Neural cell (in vitro differentiated cells): ENCODE data around the gene EN1. TPM values are rescaled to one million over a fixed set of nuclear protein-coding genes. Genes with fewer than 3 reads are reported as not detected.

Experiments
- H2AFZ ChIP-seq: fragments of 200-600, 300-800 bp; sonication (generic), shearing (Covaris generic); 2 replicates; pipeline ENCODE4 v1.6.0; 2014; ENCODE audit warnings: low read depth, mild to moderate bottlenecking, antibody characterized with exemption, low read length, moderate library complexity
- H3F3A ChIP-seq: fragments of 200-600 bp; shearing (Covaris generic); 2 replicates; pipeline ENCODE4 v1.6.1; 2016; ENCODE audit warnings: mild to moderate bottlenecking, moderate library complexity, mixed read lengths, antibody characterized with exemption, low read length; ENCODE audit not compliant: insufficient read depth, poor library complexity, severe bottlenecking
- H3K27ac ChIP-seq: fragments of 200-600, 300-800 bp; sonication (generic), shearing (Covaris generic); 2 replicates; pipeline ENCODE4 v1.5.1; 2014; ENCODE audit warnings: mild to moderate bottlenecking, low read length, moderate library complexity
- H3K27me3 ChIP-seq: fragments of 300-800, 200-600 bp; sonication (generic), shearing (Covaris generic); 2 replicates; pipeline ENCODE4 v1.6.0; 2014; ENCODE audit warnings: mild to moderate bottlenecking, low read depth, low read length, moderate library complexity; ENCODE audit not compliant: insufficient read depth
- H3K36me3 ChIP-seq: fragments of 300-800, 200-600 bp; sonication (generic), shearing (Covaris generic); 2 replicates; pipeline ENCODE4 v1.5.1; 2014; ENCODE audit warnings: mild to moderate bottlenecking, antibody characterized with exemption, low read length, moderate library complexity; ENCODE audit not compliant: insufficient read depth
- H3K4me2 ChIP-seq: fragments of 300-800, 200-600 bp; sonication (generic), shearing (Covaris generic); 2 replicates; pipeline ENCODE4 v1.6.0; 2014; ENCODE audit warnings: mild to moderate bottlenecking, low read length
- H3K4me3 ChIP-seq: fragments of 300-800, 200-600 bp; sonication (generic), shearing (Covaris generic); 2 replicates; pipeline ENCODE4 v1.5.1; 2014; ENCODE audit warnings: mild to moderate bottlenecking, low read length, moderate library complexity
- H3K79me2 ChIP-seq: fragments of 200-600 bp; shearing (Covaris generic); replicated peaks from 2 replicates; pipeline ENCODE4 v1.6.0; 2014; ENCODE audit warnings: mild to moderate bottlenecking, low read length, moderate library complexity; ENCODE audit not compliant: insufficient read depth
- H3K9ac ChIP-seq: fragments of 300-800, 200-600 bp; sonication (generic), shearing (Covaris generic); 2 replicates; pipeline ENCODE4 v1.6.1; 2016; ENCODE audit warnings: mild to moderate bottlenecking, low read length, mixed read lengths
- H3K9me2 ChIP-seq: fragments of 200-600 bp; shearing (Covaris generic); 2 replicates; pipeline ENCODE4 v1.6.1; 2016; ENCODE audit warnings: mild to moderate bottlenecking, low read length, mixed read lengths; ENCODE audit not compliant: insufficient read depth
- H3K9me3 ChIP-seq: fragments of 200-600, 300-800 bp; sonication (generic), shearing (Covaris generic); 2 replicates; pipeline ENCODE4 v1.6.1; 2016; ENCODE audit warnings: mild to moderate bottlenecking, mixed run types, low read length, moderate library complexity, mixed read lengths
- H4K20me1 ChIP-seq: fragments of 200-600 bp; shearing (Covaris generic); 2 replicates; pipeline ENCODE4 v1.6.1; 2016; ENCODE audit warnings: mild to moderate bottlenecking, mixed run types; ENCODE audit not compliant: insufficient read depth
- EP300 ChIP-seq: fragments of 450-650 bp; conservative IDR thresholded peaks from 2 replicates; pipeline ENCODE4 v1.6.1; 2014; ENCODE audit warnings: antibody characterized with exemption, mild to moderate bottlenecking, moderate library complexity; ENCODE audit not compliant: poor library complexity, severe bottlenecking
- EZH2 ChIP-seq: fragments of 200-600, 300-800 bp; shearing (Covaris generic), sonication (generic); IDR thresholded peaks from 2 replicates; pipeline ENCODE4 v1.6.1; 2014; ENCODE audit warnings: antibody characterized with exemption, low read length, borderline replicate concordance, mild to moderate bottlenecking; ENCODE audit not compliant: insufficient read depth, poor library complexity, severe bottlenecking
- MXI1 ChIP-seq: fragments of 450-650 bp; conservative IDR thresholded peaks from 2 replicates; pipeline ENCODE4 v1.6.1; 2014; ENCODE audit warnings: antibody characterized with exemption, mild to moderate bottlenecking; ENCODE audit not compliant: poor library complexity, severe bottlenecking
- POLR2AphosphoS5 ChIP-seq: IDR thresholded peaks from 2 replicates; pipeline ENCODE4 v1.6.1; 2012
- RAD21 ChIP-seq: fragments of 450-650 bp; conservative IDR thresholded peaks from 2 replicates; pipeline ENCODE4 v1.6.1; 2014; ENCODE audit warnings: antibody characterized with exemption, mild to moderate bottlenecking, moderate library complexity
- SMC3 ChIP-seq: fragments of 450-650 bp; conservative IDR thresholded peaks from 2 replicates; pipeline ENCODE4 v1.6.1; 2014; ENCODE audit warnings: antibody characterized with exemption, mild to moderate bottlenecking, moderate library complexity; ENCODE audit not compliant: poor library complexity
- TAF1 ChIP-seq: IDR thresholded peaks from 2 replicates; pipeline ENCODE4 v1.6.1; 2012; ENCODE audit warnings: low read depth
- polyA plus RNA-seq: library from polyadenylated mRNA; depleted of rRNA; stranded (reverse); fragments of >200 nt; gene quantifications from 2 replicates; pipeline ENCODE4 v1.2.3, GENCODE V29; 2014
- TF ChIP-seq, protein P1 (sequence below): fragments of 450-650 bp; IDR thresholded peaks from 2 replicates; pipeline ENCODE4 v1.5.1; 2014; ENCODE audit warnings: antibody characterized with exemption, mild to moderate bottlenecking, moderate library complexity; ENCODE audit not compliant: poor library complexity, severe bottlenecking
- TF ChIP-seq, protein P2 (sequence below): IDR thresholded peaks from 2 replicates; pipeline ENCODE4 v1.6.1; 2012; ENCODE audit warnings: borderline replicate concordance

The EN1 gene
- polyA plus RNA-seq, 1 donor from 2014 or later = not detected

DNA sequence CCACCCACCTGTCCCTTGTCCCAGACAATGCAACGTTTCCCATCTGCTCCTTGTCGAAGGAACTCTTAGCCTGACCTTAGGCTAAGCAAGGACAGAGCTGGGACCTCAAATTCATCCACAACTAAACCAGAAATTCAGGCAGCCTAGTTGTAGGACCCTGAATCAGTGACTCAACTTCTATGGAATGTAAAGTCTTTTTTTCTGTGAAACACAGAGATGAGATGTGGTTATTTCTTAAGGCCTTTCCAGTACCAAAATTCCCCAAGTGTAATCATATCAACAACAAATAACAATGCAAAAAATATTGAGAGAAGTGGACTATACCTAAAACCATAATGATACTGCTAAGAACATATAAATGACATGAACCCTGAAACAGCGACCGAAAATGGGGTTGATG is 46.7 kb downstream of the EN1 start:
- H4K20me1 ChIP-seq = no peaks in the 10 kb centered on the region
- H3K79me2 ChIP-seq = no peaks in the 10 kb centered on the region
- no peaks in the 10 kb centered on the region for H3K9me3 ChIP-seq
- no peak overlapping the region for H3K27ac ChIP-seq
- H3K27me3 ChIP-seq = peaks cover 11% of the 10 kb centered on the region
- H3K9me2 ChIP-seq = no peaks in the 10 kb centered on the region
- no peak overlapping the region for H3K4me2 ChIP-seq
- TF ChIP-seq POLR2AphosphoS5 (no peak), SMC3 (no peak), EP300 (no peak), TAF1 (no peak), EZH2 (no peak), RAD21 (no peak), MXI1 (no peak)
- TF ChIP-seq, protein P1, sequence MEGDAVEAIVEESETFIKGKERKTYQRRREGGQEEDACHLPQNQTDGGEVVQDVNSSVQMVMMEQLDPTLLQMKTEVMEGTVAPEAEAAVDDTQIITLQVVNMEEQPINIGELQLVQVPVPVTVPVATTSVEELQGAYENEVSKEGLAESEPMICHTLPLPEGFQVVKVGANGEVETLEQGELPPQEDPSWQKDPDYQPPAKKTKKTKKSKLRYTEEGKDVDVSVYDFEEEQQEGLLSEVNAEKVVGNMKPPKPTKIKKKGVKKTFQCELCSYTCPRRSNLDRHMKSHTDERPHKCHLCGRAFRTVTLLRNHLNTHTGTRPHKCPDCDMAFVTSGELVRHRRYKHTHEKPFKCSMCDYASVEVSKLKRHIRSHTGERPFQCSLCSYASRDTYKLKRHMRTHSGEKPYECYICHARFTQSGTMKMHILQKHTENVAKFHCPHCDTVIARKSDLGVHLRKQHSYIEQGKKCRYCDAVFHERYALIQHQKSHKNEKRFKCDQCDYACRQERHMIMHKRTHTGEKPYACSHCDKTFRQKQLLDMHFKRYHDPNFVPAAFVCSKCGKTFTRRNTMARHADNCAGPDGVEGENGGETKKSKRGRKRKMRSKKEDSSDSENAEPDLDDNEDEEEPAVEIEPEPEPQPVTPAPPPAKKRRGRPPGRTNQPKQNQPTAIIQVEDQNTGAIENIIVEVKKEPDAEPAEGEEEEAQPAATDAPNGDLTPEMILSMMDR = no peak
- TF ChIP-seq, protein P2, sequence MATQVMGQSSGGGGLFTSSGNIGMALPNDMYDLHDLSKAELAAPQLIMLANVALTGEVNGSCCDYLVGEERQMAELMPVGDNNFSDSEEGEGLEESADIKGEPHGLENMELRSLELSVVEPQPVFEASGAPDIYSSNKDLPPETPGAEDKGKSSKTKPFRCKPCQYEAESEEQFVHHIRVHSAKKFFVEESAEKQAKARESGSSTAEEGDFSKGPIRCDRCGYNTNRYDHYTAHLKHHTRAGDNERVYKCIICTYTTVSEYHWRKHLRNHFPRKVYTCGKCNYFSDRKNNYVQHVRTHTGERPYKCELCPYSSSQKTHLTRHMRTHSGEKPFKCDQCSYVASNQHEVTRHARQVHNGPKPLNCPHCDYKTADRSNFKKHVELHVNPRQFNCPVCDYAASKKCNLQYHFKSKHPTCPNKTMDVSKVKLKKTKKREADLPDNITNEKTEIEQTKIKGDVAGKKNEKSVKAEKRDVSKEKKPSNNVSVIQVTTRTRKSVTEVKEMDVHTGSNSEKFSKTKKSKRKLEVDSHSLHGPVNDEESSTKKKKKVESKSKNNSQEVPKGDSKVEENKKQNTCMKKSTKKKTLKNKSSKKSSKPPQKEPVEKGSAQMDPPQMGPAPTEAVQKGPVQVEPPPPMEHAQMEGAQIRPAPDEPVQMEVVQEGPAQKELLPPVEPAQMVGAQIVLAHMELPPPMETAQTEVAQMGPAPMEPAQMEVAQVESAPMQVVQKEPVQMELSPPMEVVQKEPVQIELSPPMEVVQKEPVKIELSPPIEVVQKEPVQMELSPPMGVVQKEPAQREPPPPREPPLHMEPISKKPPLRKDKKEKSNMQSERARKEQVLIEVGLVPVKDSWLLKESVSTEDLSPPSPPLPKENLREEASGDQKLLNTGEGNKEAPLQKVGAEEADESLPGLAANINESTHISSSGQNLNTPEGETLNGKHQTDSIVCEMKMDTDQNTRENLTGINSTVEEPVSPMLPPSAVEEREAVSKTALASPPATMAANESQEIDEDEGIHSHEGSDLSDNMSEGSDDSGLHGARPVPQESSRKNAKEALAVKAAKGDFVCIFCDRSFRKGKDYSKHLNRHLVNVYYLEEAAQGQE = no peak
- no peaks in the 10 kb centered on the region for H3F3A ChIP-seq
- no peak overlapping the region for H2AFZ ChIP-seq
- no peaks in the 10 kb centered on the region for H3K36me3 ChIP-seq
- no peak overlapping the region for H3K4me3 ChIP-seq
- no peak overlapping the region for H3K9ac ChIP-seq

DNA sequence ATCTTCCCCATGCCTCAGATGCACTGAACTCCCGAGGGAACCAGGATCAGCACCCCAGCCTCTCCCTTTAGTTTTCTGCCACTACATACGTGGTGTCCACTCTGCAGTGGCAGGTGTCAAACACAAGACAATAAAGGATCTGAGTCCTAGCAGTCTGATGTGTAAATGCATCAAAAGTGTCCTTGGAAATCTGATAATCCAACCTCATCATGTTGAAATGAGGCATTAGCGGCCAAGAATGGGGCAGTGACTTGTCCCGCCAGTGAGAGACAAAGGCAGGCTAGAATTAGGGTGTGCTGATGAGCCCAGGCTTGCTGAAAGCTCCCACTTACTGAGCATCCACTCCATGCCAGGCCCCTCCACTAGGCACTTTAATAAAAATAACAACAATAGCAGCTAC is 52.9 kb downstream of the EN1 start:
- Histone ChIP-seq H3K36me3 (no peaks in the 10 kb centered on the region), H3K27me3 (peaks cover 11% of the 10 kb centered on the region), H2AFZ (no peak overlapping the region), H4K20me1 (no peaks in the 10 kb centered on the region), H3K27ac (no peak overlapping the region), H3F3A (no peaks in the 10 kb centered on the region), H3K9me2 (no peaks in the 10 kb centered on the region), H3K4me2 (no peak overlapping the region), H3K9me3 (no peaks in the 10 kb centered on the region), H3K79me2 (no peaks in the 10 kb centered on the region), H3K4me3 (no peak overlapping the region), H3K9ac (no peak overlapping the region)
- no peak for TF ChIP-seq TAF1
- TF ChIP-seq POLR2AphosphoS5 = no peak
- no peak for TF ChIP-seq EP300
- TF ChIP-seq MXI1 = no peak
- TF ChIP-seq RAD21 = no peak
- TF ChIP-seq EZH2 = no peak
- TF ChIP-seq, protein P2 = no peak
- TF ChIP-seq, protein P1 = no peak
- TF ChIP-seq SMC3 = no peak
